ENCODE measurements around the gene RPS6KA1.

The RPS6KA1 gene

GRCh38 chr1:26533951-26534509, 4.5 kb downstream of the RPS6KA1 start:
- DNase-seq, result no peak

GRCh38 chr1:26535201-26535600, 5.6 kb downstream of the RPS6KA1 start:
- DNase-seq, result no peak

GRCh38 chr1:26536081-26536480, 6.5 kb downstream of the RPS6KA1 start:
- no peak for DNase-seq

GRCh38 chr1:26536521-26536920, 7.0 kb downstream of the RPS6KA1 start:
- no peak for DNase-seq

- peak; percentile 21 for DNase-seq
These were observed 8.4 kb downstream of the RPS6KA1 start for GRCh38 chr1:26537951-26538352.

- peak; percentile 54 for DNase-seq
These were observed 9.2 kb downstream of the RPS6KA1 start for GRCh38 chr1:26538480-26539412.

GRCh38 chr1:26539722-26540121, 10.2 kb downstream of the RPS6KA1 start:
- DNase-seq, result no peak

GRCh38 chr1:26540351-26540750, 10.8 kb downstream of the RPS6KA1 start:
- no peak for DNase-seq

- DNase-seq, result no peak
These were observed 11.9 kb downstream of the RPS6KA1 start for GRCh38 chr1:26541431-26541815.

GRCh38 chr1:26541816-26542711, 12.5 kb downstream of the RPS6KA1 start:
- DNase-seq, result peak; percentile 36

- DNase-seq, result no peak
These were observed 13.3 kb downstream of the RPS6KA1 start for GRCh38 chr1:26542771-26543451.

- no peak for DNase-seq
These were observed 13.9 kb downstream of the RPS6KA1 start for GRCh38 chr1:26543462-26543861.

GRCh38 chr1:26544126-26544525, 14.6 kb downstream of the RPS6KA1 start:
- DNase-seq, result no peak

- DNase-seq, result no peak
These were observed 16.4 kb downstream of the RPS6KA1 start for GRCh38 chr1:26545969-26546323.

- no peak for DNase-seq
These were observed 16.8 kb downstream of the RPS6KA1 start for GRCh38 chr1:26546375-26546774.

- no peak for DNase-seq
These were observed 17.3 kb downstream of the RPS6KA1 start for GRCh38 chr1:26546819-26547218.

GRCh38 chr1:26548841-26549240, 19.3 kb downstream of the RPS6KA1 start:
- no peak for DNase-seq

GRCh38 chr1:26550946-26551345, 21.4 kb downstream of the RPS6KA1 start:
- no peak for DNase-seq

- no peak for DNase-seq
These were observed 23.2 kb downstream of the RPS6KA1 start for GRCh38 chr1:26552720-26553119.

GRCh38 chr1:26553942-26554682, 24.6 kb downstream of the RPS6KA1 start:
- no peak for DNase-seq

- no peak for DNase-seq
These were observed 25.2 kb downstream of the RPS6KA1 start for GRCh38 chr1:26554781-26555180.

GRCh38 chr1:26555550-26555981, 26.0 kb downstream of the RPS6KA1 start:
- DNase-seq, result peak; percentile 51
